A673 (cell line): Measurements from ENCODE around the gene LGALS9. TPM values are rescaled to one million over a fixed set of nuclear protein-coding genes. Genes with fewer than 3 reads are reported as not detected.
A peak's percentile ranks its signal among the peaks of the same experiment; 100 is the strongest.

Experiments used
- Bru-seq: library from RNA; stranded (reverse); fragments of 400-500 nt; gene quantifications from one replicate; lab custom pipeline; 2021; lab: Mats Ljungman, UMichigan
- BruChase-seq, 2 experiments: library from RNA; stranded (reverse); fragments of 400-500 nt; gene quantifications; one replicate each; lab custom pipeline; 2021; lab: Mats Ljungman, UMichigan
- BruUV-seq: library from RNA; stranded (reverse); fragments of 400-500 nt; replicated peaks from 2 replicates; lab custom pipeline; 2021; lab: Mats Ljungman, UMichigan
- CTCF ChIA-PET: fragments of 300-600 bp; sonication (Branson Sonifier 250); formaldehyde crosslinking; loops from one replicate; lab custom pipeline; 2022; ENCODE audit warnings: antibody characterized with exemption; lab: Charles Lee
- POLR2A ChIA-PET: fragments of 300-600 bp; sonication (Branson Sonifier 250); formaldehyde crosslinking; loops from one replicate; lab custom pipeline; 2022; ENCODE audit warnings: antibody characterized with exemption; ENCODE audit not compliant: low non-redundant PET; lab: Charles Lee
- DNase-seq: peaks from one replicate; pipeline ENCODE4 v3.0.0-alpha.2; 2015; ENCODE audit warnings: low spot score
- H3K27ac ChIP-seq: fragments of 200-600 bp; sonication (generic); 2 replicates; pipeline ENCODE4 v1.5.1; 2016; ENCODE audit warnings: mixed run types, low read depth, mild to moderate bottlenecking, mixed read lengths, antibody characterized with exemption, low read length; ENCODE audit not compliant: poor library complexity, severe bottlenecking
- H3K27me3 ChIP-seq: fragments of 200-600 bp; sonication (generic); replicated peaks from 2 replicates; pipeline ENCODE4 v1.6.1; 2017; ENCODE audit warnings: mixed run types, low read depth, mild to moderate bottlenecking, mixed read lengths, antibody characterized with exemption, low read length; ENCODE audit not compliant: insufficient read depth, poor library complexity
- H3K36me3 ChIP-seq: fragments of 200-600 bp; sonication (generic); 2 replicates; pipeline ENCODE4 v1.6.1; 2016; ENCODE audit warnings: mixed run types, mild to moderate bottlenecking, mixed read lengths, antibody characterized with exemption, low read length; ENCODE audit not compliant: insufficient read depth, poor library complexity, severe bottlenecking
- H3K4me1 ChIP-seq: fragments of 200-600 bp; sonication (generic); 2 replicates; pipeline ENCODE4 v1.6.1; 2017; ENCODE audit warnings: mixed run types, mild to moderate bottlenecking, mixed read lengths, antibody characterized with exemption, low read length; ENCODE audit not compliant: insufficient read depth, poor library complexity, severe bottlenecking
- H3K4me3 ChIP-seq: fragments of 200-600 bp; sonication (generic); 2 replicates; pipeline ENCODE4 v1.5.1; 2016; ENCODE audit warnings: low read depth, mixed run types, mild to moderate bottlenecking, mixed read lengths, low read length; ENCODE audit not compliant: poor library complexity, severe bottlenecking
- H3K9me3 ChIP-seq: fragments of 200-600 bp; sonication (generic); 2 replicates; pipeline ENCODE4 v1.6.1; 2016; ENCODE audit warnings: mixed run types, low read depth, mild to moderate bottlenecking, mixed read lengths, antibody characterized with exemption, low read length; ENCODE audit not compliant: poor library complexity, severe bottlenecking
- CTCF ChIP-seq: fragments of 300-800, 200-600 bp; sonication (generic); conservative IDR thresholded peaks from 2 replicates; pipeline ENCODE4 v1.5.1; 2017; ENCODE audit warnings: low read depth, mild to moderate bottlenecking, antibody characterized with exemption, low read length, moderate library complexity, mixed read lengths
- EZH2 ChIP-seq: fragments of 200-600 bp; sonication (generic); IDR thresholded peaks from 2 replicates; pipeline ENCODE4 v1.6.1; 2017; ENCODE audit warnings: borderline replicate concordance, low read depth, mild to moderate bottlenecking, mixed read lengths, antibody characterized with exemption, low read length; ENCODE audit not compliant: poor library complexity, severe bottlenecking
- intact Hi-C: fragments of 100-400 bp; cut with micrococcal nuclease; formaldehyde crosslinking; loops from one replicate; pipeline ENCODE4 v1.10.0; 2022; ENCODE audit not compliant: unreplicated experiment
- long read RNA-seq: library from polyadenylated mRNA; stranded (forward); transcript quantifications from one replicate; pipeline ENCODE4 v2.0.0, GENCODE V29; 2022
- total RNA-seq: library from RNA; stranded (reverse); gene quantifications from 2 replicates; pipeline ENCODE4 v1.2.3, GENCODE V29; 2021

LGALS9 gene
- total RNA-seq, result 2.4 and 3.7 TPM in 2 replicates
- Bru-seq, nascent RNA, result percentile 45 among the genes with signal in this experiment
- percentile 46 among the genes with signal in this experiment for BruChase-seq, experiment 1, labeled RNA remaining after a 2-hour chase
- percentile 49 among the genes with signal in this experiment for BruChase-seq, experiment 2, labeled RNA remaining after a 6-hour chase
- long read RNA-seq, partial matches to known transcripts, result 0 of 1 reads
- long read RNA-seq, other reads (novel, unspliced or antisense), result 1 of 1 reads

GRCh38 chr17:27630607-27631410 is at the start of gene LGALS9:
LGALS9 (plus strand) TSS chr17:27631188; CDS start chr17:27631266, 78 bp downstream.
- H3K36me3 ChIP-seq, result no peaks in the 10 kb centered on the region
- no peak within 1 kb of the TSS for H3K4me3 ChIP-seq
- no peak for TF ChIP-seq EZH2
- TF ChIP-seq CTCF, result no peak
- POLR2A ChIA-PET, result no interaction called here
- DNase-seq, result no peak
- H3K4me1 ChIP-seq, result no peaks in the 10 kb centered on the region
- intact Hi-C loops, result no loop called here
- no TSS peak for BruUV-seq
- no peaks in the 10 kb centered on the region for H3K9me3 ChIP-seq
- no peaks in the 10 kb centered on the region for H3K27me3 ChIP-seq
- CTCF ChIA-PET, result no interaction called here
- H3K27ac ChIP-seq, result no peak within 1 kb of the TSS

GRCh38 chr17:27582696-27583095 is 48.3 kb upstream of the LGALS9 start:
- H3K4me3 ChIP-seq, result no peak overlapping the region
- no peaks in the 10 kb centered on the region for H3K9me3 ChIP-seq
- H3K27me3 ChIP-seq, result no peaks in the 10 kb centered on the region
- intact Hi-C loops, result loop anchor here (10.0 kb wide), 1 partner anchor 58 kb away; no protein-coding TSS in a partner anchor
- ChIA-PET CTCF (no interaction called here), POLR2A (no interaction called here)
- no peak overlapping the region for H3K27ac ChIP-seq
- BruUV-seq, result no TSS peak
- peaks cover 4% of the 10 kb centered on the region for H3K4me1 ChIP-seq
- H3K36me3 ChIP-seq, result peaks cover 2% of the 10 kb centered on the region
- DNase-seq, result no peak
- TF ChIP-seq CTCF (no peak), EZH2 (no peak)

- Histone ChIP-seq H3K4me3 (no peak overlapping the region), H3K9me3 (no peaks in the 10 kb centered on the region), H3K27me3 (no peaks in the 10 kb centered on the region), H3K36me3 (peaks cover 2% of the 10 kb centered on the region), H3K27ac (no peak overlapping the region), H3K4me1 (no peaks in the 10 kb centered on the region)
- TF ChIP-seq CTCF (no peak), EZH2 (no peak)
- intact Hi-C loops, result loop anchor here (10.0 kb wide), 1 partner anchor 60 kb away; no protein-coding TSS in a partner anchor
- ChIA-PET CTCF (no interaction called here), POLR2A (no interaction called here)
- no peak for DNase-seq
- BruUV-seq, result no TSS peak
Observed at GRCh38 chr17:27585153-27585681, 45.8 kb upstream of the LGALS9 start.
